Trophoblast cell (in vitro differentiated cells and primary cell): Measurements from ENCODE around the gene LLGL2.
A peak's percentile ranks its signal among the peaks of the same experiment; 100 is the strongest.

Experiments used
- DNase-seq, 2 donors: peaks; one replicate each; pipeline ENCODE4 v3.0.0-alpha.2; 2016
- H2AFZ ChIP-seq: 2 replicates; pipeline ENCODE4 v1.6.1; 2013; ENCODE audit warnings: low read length, moderate library complexity, mild to moderate bottlenecking; ENCODE audit not compliant: insufficient read depth, poor library complexity
- H2AK5ac ChIP-seq: 2 replicates; pipeline ENCODE4 v1.6.1; 2013; ENCODE audit warnings: mild to moderate bottlenecking, low read length
- H2BK120ac ChIP-seq: 2 replicates; pipeline ENCODE4 v1.6.1; 2013; ENCODE audit warnings: low read length, mild to moderate bottlenecking, moderate library complexity; ENCODE audit not compliant: insufficient read depth, poor library complexity
- H2BK12ac ChIP-seq: 2 replicates; pipeline ENCODE4 v1.6.1; 2013; ENCODE audit warnings: mild to moderate bottlenecking, low read length, moderate library complexity
- H2BK5ac ChIP-seq: 2 replicates; pipeline ENCODE4 v1.6.1; 2013; ENCODE audit warnings: low read length, low read depth, moderate library complexity, mild to moderate bottlenecking; ENCODE audit not compliant: poor library complexity
- H3K14ac ChIP-seq: 2 replicates; pipeline ENCODE4 v1.6.1; 2013; ENCODE audit warnings: mild to moderate bottlenecking, low read length
- H3K18ac ChIP-seq: 2 replicates; pipeline ENCODE4 v1.6.1; 2013; ENCODE audit warnings: mild to moderate bottlenecking, low read length
- H3K23ac ChIP-seq: 2 replicates; pipeline ENCODE4 v1.6.1; 2013; ENCODE audit warnings: low read length
- H3K27ac ChIP-seq: 2 replicates; pipeline ENCODE4 v1.5.1; 2013; ENCODE audit warnings: low read depth, mild to moderate bottlenecking, inconsistent platforms, low read length, moderate library complexity
- H3K27me3 ChIP-seq: 2 replicates; pipeline ENCODE4 v1.6.1; 2013; ENCODE audit warnings: inconsistent platforms, mild to moderate bottlenecking, low read length, moderate library complexity; ENCODE audit not compliant: insufficient read depth
- H3K36me3 ChIP-seq, 2 experiments: 1 replicate in 1 of 2; 2 replicates in 1 of 2; pipeline ENCODE4 v1.6.1; 2013; ENCODE audit warnings: low read length in 2 of 2, mild to moderate bottlenecking in 2 of 2, moderate library complexity in 1 of 2; ENCODE audit not compliant: insufficient read depth in 2 of 2, control insufficient read depth in 1 of 2
- H3K4ac ChIP-seq: 2 replicates; pipeline ENCODE4 v1.6.1; 2013; ENCODE audit warnings: low read depth, mild to moderate bottlenecking, low read length, moderate library complexity
- H3K4me1 ChIP-seq, 2 experiments: 1 replicate in 1 of 2; 2 replicates in 1 of 2; pipeline ENCODE4 v1.6.1; 2013; ENCODE audit warnings: low read length in 2 of 2, mild to moderate bottlenecking in 2 of 2, moderate library complexity in 1 of 2; ENCODE audit not compliant: insufficient read depth in 2 of 2, control insufficient read depth in 1 of 2
- H3K4me2 ChIP-seq: 2 replicates; pipeline ENCODE4 v1.6.1; 2013; ENCODE audit warnings: inconsistent platforms, mild to moderate bottlenecking, low read length, moderate library complexity
- H3K4me3 ChIP-seq: 2 replicates; pipeline ENCODE4 v1.5.1; 2013; ENCODE audit warnings: mild to moderate bottlenecking, low read depth, low read length, inconsistent platforms
- H3K79me1 ChIP-seq: one replicate; pipeline ENCODE4 v1.6.1; 2013; ENCODE audit warnings: low read length
- H3K79me2 ChIP-seq: 2 replicates; pipeline ENCODE4 v1.6.1; 2013; ENCODE audit warnings: low read length, mild to moderate bottlenecking; ENCODE audit not compliant: control insufficient read depth, insufficient read depth, poor library complexity
- H3K9ac ChIP-seq: 2 replicates; pipeline ENCODE4 v1.6.1; 2013; ENCODE audit warnings: mild to moderate bottlenecking, low read length
- H3K9me3 ChIP-seq: 2 replicates; pipeline ENCODE4 v1.6.1; 2013; ENCODE audit warnings: low read depth, mild to moderate bottlenecking, control low read depth, inconsistent platforms, low read length; ENCODE audit not compliant: insufficient read depth
- H4K12ac ChIP-seq: 2 replicates; pipeline ENCODE4 v1.6.1; 2013; ENCODE audit warnings: low read depth, mild to moderate bottlenecking, low read length, moderate library complexity
- H4K8ac ChIP-seq: 2 replicates; pipeline ENCODE4 v1.6.1; 2013; ENCODE audit warnings: low read depth, mild to moderate bottlenecking, low read length, moderate library complexity
- H4K91ac ChIP-seq: one replicate; pipeline ENCODE4 v1.6.1; 2013; ENCODE audit warnings: low read depth, mild to moderate bottlenecking, low read length, moderate library complexity
- WGBS: extraction: QIAGEN DNeasy Blood & Tissue Kit; methylation state at CpG from one replicate; pipeline ENCODE4 v1.1.7; 2013; ENCODE audit warnings: missing lambda C conversion rate; ENCODE audit not compliant: insufficient read length, insufficient coverage; ENCODE audit errors: extremely low coverage; 5-methylcytosine and 5-hydroxymethylcytosine counted together

The LLGL2 gene

GRCh38 chr17:75621489-75621888, 96.0 kb downstream of the LLGL2 start:
- Histone ChIP-seq H2BK5ac (no peak overlapping the region), H3K4me3 (no peak overlapping the region), H3K18ac (no peak overlapping the region), H3K9ac (no peak overlapping the region), H3K4me1 (no peaks in the 10 kb centered on the region), H4K12ac (no peak overlapping the region), H3K27ac (no peak overlapping the region), H4K8ac (no peak overlapping the region), H3K36me3 (peaks cover 2 to 6% of the 10 kb centered on the region in 2 experiments), H3K79me2 (no peaks in the 10 kb centered on the region), H3K9me3 (peaks cover 8% of the 10 kb centered on the region), H3K4me2 (no peak overlapping the region), H2AFZ (no peak overlapping the region), H3K14ac (no peak overlapping the region), H3K27me3 (no peaks in the 10 kb centered on the region), H2AK5ac (no peak overlapping the region), H3K79me1 (no peaks in the 10 kb centered on the region), H3K23ac (no peak overlapping the region), H4K91ac (no peak overlapping the region), H2BK12ac (no peak overlapping the region), H3K4ac (no peak overlapping the region), H2BK120ac (no peak overlapping the region)
- DNase-seq = no peak
- no CpG with 5 or more reads among the region's 4 CpGs for whole genome bisulfite sequencing

DNA sequence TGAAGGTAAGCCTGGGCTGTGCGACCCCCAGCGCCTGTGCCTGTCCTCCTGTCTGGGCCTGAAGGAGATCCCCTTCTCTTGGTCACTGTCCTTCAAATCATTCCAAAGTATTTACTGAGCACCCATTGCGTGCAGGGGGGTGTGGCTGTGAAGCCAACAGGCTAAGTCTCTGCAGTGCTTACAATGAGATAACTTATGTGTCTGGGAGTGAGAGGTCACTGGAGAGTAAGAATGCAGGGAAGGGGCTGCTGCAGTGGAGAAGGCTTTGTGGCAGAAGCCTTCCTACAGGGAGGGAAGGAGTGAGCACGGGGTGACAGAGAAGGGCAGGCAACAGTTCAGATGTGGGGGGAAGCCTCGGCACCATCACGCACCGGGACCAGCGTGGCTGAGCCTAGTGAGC, 96.6 kb downstream of the LLGL2 start:
- Histone ChIP-seq H2BK12ac (no peak overlapping the region), H3K27ac (no peak overlapping the region), H3K18ac (no peak overlapping the region), H3K9me3 (peaks cover 8% of the 10 kb centered on the region), H2AFZ (no peak overlapping the region), H3K27me3 (no peaks in the 10 kb centered on the region), H4K12ac (no peak overlapping the region), H4K91ac (no peak overlapping the region), H3K14ac (no peak overlapping the region), H3K36me3 (peaks cover 6 to 10% of the 10 kb centered on the region in 2 experiments), H3K23ac (no peak overlapping the region), H3K4me1 (no peaks in the 10 kb centered on the region), H2BK120ac (no peak overlapping the region), H3K4ac (no peak overlapping the region), H3K79me1 (no peaks in the 10 kb centered on the region), H3K4me3 (no peak overlapping the region), H3K79me2 (no peaks in the 10 kb centered on the region), H3K9ac (no peak overlapping the region), H2AK5ac (no peak overlapping the region), H4K8ac (no peak overlapping the region), H3K4me2 (no peak overlapping the region), H2BK5ac (no peak overlapping the region)
- WGBS = no CpG with 5 or more reads among the region's 8 CpGs
- peak in 1 of 2 donors; percentile 21 for DNase-seq

DNA sequence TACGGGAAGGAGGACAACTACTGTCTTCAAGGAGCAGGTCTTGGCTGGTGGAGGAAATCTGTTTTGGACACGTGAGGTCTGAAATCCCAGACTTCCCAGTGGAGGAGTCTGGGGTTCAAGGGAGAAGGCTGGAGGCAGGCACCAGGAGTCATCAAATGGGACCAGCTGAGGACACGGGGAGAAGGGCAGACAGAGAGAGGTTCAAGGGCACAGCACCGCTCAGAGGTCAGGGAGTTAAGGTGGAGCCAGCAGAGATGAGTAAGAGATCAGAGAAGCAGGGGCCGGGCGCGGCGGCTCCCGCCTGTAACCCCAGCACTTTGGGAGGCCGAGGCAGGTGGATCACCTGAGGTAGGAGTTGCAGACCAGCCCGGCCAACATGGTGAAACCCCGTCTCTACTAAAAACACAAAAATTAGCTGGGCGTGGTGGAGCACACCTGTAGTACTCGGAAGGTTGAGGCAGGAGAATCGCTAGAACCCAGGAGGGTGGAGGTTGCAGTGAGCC, 97.3 kb downstream of the LLGL2 start:
- Histone ChIP-seq H2BK5ac (no peak overlapping the region), H3K4me1 (no peaks in the 10 kb centered on the region), H3K18ac (no peak overlapping the region), H4K91ac (no peak overlapping the region), H3K4ac (no peak overlapping the region), H4K8ac (no peak overlapping the region), H3K9me3 (peaks cover 8% of the 10 kb centered on the region), H3K14ac (no peak overlapping the region), H3K79me2 (no peaks in the 10 kb centered on the region), H3K9ac (no peak overlapping the region), H3K4me2 (no peak overlapping the region), H2BK12ac (no peak overlapping the region), H3K4me3 (no peak overlapping the region), H3K79me1 (no peaks in the 10 kb centered on the region), H2AFZ (no peak overlapping the region), H3K36me3 (peaks cover 10% of the 10 kb centered on the region in 2 experiments), H3K27me3 (no peaks in the 10 kb centered on the region), H4K12ac (no peak overlapping the region), H2AK5ac (no peak overlapping the region), H2BK120ac (no peak overlapping the region), H3K27ac (no peak overlapping the region), H3K23ac (no peak overlapping the region)
- no peak for DNase-seq
- WGBS = no CpG with 5 or more reads among the region's 15 CpGs

GRCh38 chr17:75623386-75623785, 97.9 kb downstream of the LLGL2 start:
- Histone ChIP-seq H3K79me1 (no peaks in the 10 kb centered on the region), H3K4me3 (no peak overlapping the region), H2BK5ac (no peak overlapping the region), H4K91ac (no peak overlapping the region), H3K9me3 (peaks cover 8% of the 10 kb centered on the region), H2AK5ac (no peak overlapping the region), H3K79me2 (no peaks in the 10 kb centered on the region), H3K27ac (no peak overlapping the region), H2BK120ac (no peak overlapping the region), H3K23ac (no peak overlapping the region), H2BK12ac (no peak overlapping the region), H3K36me3 (peaks cover 10 to 13% of the 10 kb centered on the region in 2 experiments), H3K4ac (no peak overlapping the region), H2AFZ (no peak overlapping the region), H3K14ac (no peak overlapping the region), H4K8ac (no peak overlapping the region), H3K4me2 (no peak overlapping the region), H4K12ac (no peak overlapping the region), H3K27me3 (no peaks in the 10 kb centered on the region), H3K4me1 (no peaks in the 10 kb centered on the region), H3K18ac (no peak overlapping the region), H3K9ac (no peak overlapping the region)
- WGBS = no CpG with 5 or more reads among the region's 9 CpGs
- peak in 1 of 2 donors; percentile 58 for DNase-seq
